ENCODE data around the gene EML6. TPM values are rescaled to one million over a fixed set of nuclear protein-coding genes. Genes with fewer than 3 reads are reported as not detected.

The EML6 gene
- total RNA-seq, 1 experiment from 2014 or later, result 5.2 TPM

DNA sequence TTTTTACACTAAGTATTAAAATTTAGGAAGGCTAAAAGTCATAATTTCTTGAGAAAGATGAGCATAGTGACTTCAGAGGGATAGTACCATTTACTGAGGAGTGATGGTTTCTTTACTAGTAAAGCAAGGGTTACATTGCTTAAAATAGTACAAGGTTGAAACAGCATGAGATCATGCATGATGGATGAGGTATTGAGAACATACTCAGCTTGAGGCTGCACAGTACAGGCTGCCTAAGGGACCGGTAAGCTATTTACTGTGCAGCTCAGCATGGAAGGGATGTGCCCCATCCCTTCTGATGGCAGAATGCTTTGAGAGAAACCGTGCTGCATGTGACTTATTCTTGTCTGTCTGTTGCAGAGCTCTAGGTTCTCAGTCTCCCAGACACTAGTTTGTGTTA, 122.1 kb downstream of the EML6 start:
- H3K4me1 Mint-ChIP-seq (ENCODE audit: low read depth, unreplicated experiment), result no peaks in the 10 kb centered on the region
- Histone ChIP-seq H3K27me3 (replicated peaks; ENCODE audit: control insufficient read depth, insufficient read depth, low read length) (no peaks in the 10 kb centered on the region), H3K4me1 (no peaks in the 10 kb centered on the region), H3K9me3 (no peaks in the 10 kb centered on the region), H3K36me3 (ENCODE audit: control insufficient read depth, insufficient read depth, low read length) (no peaks in the 10 kb centered on the region), H3K4me3 (ENCODE audit: low read depth, low read length) (no peak overlapping the region)
- no peak overlapping the region for H3K4me3 Mint-ChIP-seq (ENCODE audit: unreplicated experiment)
- intact Hi-C loops (cut with micrococcal nuclease; ENCODE audit: unreplicated experiment), result no loop called here
- TF ChIP-seq, protein P1, sequence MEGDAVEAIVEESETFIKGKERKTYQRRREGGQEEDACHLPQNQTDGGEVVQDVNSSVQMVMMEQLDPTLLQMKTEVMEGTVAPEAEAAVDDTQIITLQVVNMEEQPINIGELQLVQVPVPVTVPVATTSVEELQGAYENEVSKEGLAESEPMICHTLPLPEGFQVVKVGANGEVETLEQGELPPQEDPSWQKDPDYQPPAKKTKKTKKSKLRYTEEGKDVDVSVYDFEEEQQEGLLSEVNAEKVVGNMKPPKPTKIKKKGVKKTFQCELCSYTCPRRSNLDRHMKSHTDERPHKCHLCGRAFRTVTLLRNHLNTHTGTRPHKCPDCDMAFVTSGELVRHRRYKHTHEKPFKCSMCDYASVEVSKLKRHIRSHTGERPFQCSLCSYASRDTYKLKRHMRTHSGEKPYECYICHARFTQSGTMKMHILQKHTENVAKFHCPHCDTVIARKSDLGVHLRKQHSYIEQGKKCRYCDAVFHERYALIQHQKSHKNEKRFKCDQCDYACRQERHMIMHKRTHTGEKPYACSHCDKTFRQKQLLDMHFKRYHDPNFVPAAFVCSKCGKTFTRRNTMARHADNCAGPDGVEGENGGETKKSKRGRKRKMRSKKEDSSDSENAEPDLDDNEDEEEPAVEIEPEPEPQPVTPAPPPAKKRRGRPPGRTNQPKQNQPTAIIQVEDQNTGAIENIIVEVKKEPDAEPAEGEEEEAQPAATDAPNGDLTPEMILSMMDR (IDR thresholded peaks at IDR 0.05; ENCODE audit: insufficient read depth in 1 of 2, low read depth in 1 of 2, low read length in 1 of 2, severe bottlenecking in 1 of 2, unreplicated experiment in 1 of 2), result no peak
- H3K9me3 Mint-ChIP-seq (ENCODE audit: unreplicated experiment), result no peaks in the 10 kb centered on the region
- no peak for DNase-seq
- no TSS peak for BruUV-seq (replicated peaks)
- no peak overlapping the region for H3K27ac Mint-ChIP-seq (ENCODE audit: unreplicated experiment)
- POLR2A ChIA-PET, result no interaction called here
- no peaks in the 10 kb centered on the region for H3K27me3 Mint-ChIP-seq (ENCODE audit: insufficient read depth, unreplicated experiment)
- H3K36me3 Mint-ChIP-seq (ENCODE audit: insufficient read depth, unreplicated experiment), result no peaks in the 10 kb centered on the region
- CTCF ChIA-PET, result no interaction called here

GRCh38 chr2:54850171-54851122, 127.0 kb downstream of the EML6 start:
- CTCF ChIA-PET, result no interaction called here

DNA sequence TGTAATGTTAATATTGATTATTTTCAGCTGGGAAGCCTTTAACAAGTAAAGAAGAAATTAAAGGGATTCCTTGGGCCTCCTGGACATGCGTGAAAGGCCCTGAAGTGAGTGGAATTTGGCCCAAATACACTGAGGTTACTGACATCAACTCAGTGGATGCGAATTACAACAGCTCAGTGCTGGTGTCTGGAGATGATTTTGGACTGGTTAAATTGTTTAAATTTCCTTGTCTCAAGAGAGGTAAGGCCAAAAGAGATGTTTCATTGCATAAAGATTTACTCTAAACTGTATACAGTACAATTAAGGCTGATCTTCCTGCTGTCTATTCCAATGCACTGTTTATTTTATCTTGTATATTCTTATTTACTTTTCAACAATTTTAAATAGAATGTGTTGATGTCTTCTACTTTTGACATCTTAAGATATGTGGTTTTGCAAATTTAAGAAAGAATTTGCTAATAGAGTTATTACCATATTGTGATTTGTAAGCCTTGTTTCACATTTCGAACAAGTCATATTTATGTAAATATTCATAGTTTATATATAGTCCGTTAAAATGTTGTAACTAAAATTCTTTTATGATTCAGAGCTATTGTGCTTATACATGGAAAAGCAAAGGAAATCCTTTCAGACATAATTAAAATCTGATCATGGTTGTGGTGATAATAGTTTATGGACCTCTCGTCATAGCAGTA, 130.3 kb downstream of the EML6 start:
- CTCF ChIA-PET, result no interaction called here
- H3K9me3 Mint-ChIP-seq (ENCODE audit: unreplicated experiment), result no peaks in the 10 kb centered on the region
- no peaks in the 10 kb centered on the region for H3K9me3 ChIP-seq
- H3K27me3 ChIP-seq (replicated peaks; ENCODE audit: control insufficient read depth, insufficient read depth, low read length), result no peaks in the 10 kb centered on the region
- no TSS peak for BruUV-seq (replicated peaks)
- no peak overlapping the region for H3K27ac Mint-ChIP-seq (ENCODE audit: unreplicated experiment)
- H3K4me1 Mint-ChIP-seq (ENCODE audit: low read depth, unreplicated experiment), result peaks cover 13% of the 10 kb centered on the region
- H3K4me1 ChIP-seq, result peaks cover 13% of the 10 kb centered on the region
- H3K36me3 Mint-ChIP-seq (ENCODE audit: insufficient read depth, unreplicated experiment), result no peaks in the 10 kb centered on the region
- H3K27me3 Mint-ChIP-seq (ENCODE audit: insufficient read depth, unreplicated experiment), result no peaks in the 10 kb centered on the region
- no peak overlapping the region for H3K4me3 ChIP-seq (ENCODE audit: low read depth, low read length)
- TF ChIP-seq, protein P1 (IDR thresholded peaks at IDR 0.05; ENCODE audit: insufficient read depth in 1 of 2, low read depth in 1 of 2, low read length in 1 of 2, severe bottlenecking in 1 of 2, unreplicated experiment in 1 of 2), result no peak
- no peak overlapping the region for H3K4me3 Mint-ChIP-seq (ENCODE audit: unreplicated experiment)
- H3K36me3 ChIP-seq (ENCODE audit: control insufficient read depth, insufficient read depth, low read length), result no peaks in the 10 kb centered on the region; the same call in 1 of the 2 replicates
- DNase-seq, result no peak
- intact Hi-C loops (cut with micrococcal nuclease; ENCODE audit: unreplicated experiment), result no loop called here
- POLR2A ChIA-PET, result no interaction called here

More at GRCh38 chr2:54850171-54851122, 127.0 kb downstream of the EML6 start:
- Mint-ChIP-seq H3K36me3 (ENCODE audit: insufficient read depth, unreplicated experiment) (no peaks in the 10 kb centered on the region), H3K4me3 (ENCODE audit: unreplicated experiment) (no peak overlapping the region), H3K27me3 (ENCODE audit: insufficient read depth, unreplicated experiment) (no peaks in the 10 kb centered on the region), H3K9me3 (ENCODE audit: unreplicated experiment) (no peaks in the 10 kb centered on the region), H3K4me1 (ENCODE audit: low read depth, unreplicated experiment) (no peaks in the 10 kb centered on the region), H3K27ac (ENCODE audit: unreplicated experiment) (no peak overlapping the region)
- BruUV-seq (replicated peaks), result no TSS peak
- Histone ChIP-seq H3K27me3 (replicated peaks; ENCODE audit: control insufficient read depth, insufficient read depth, low read length) (no peaks in the 10 kb centered on the region), H3K36me3 (ENCODE audit: control insufficient read depth, insufficient read depth, low read length) (no peaks in the 10 kb centered on the region), H3K4me3 (ENCODE audit: low read depth, low read length) (no peak overlapping the region), H3K4me1 (no peaks in the 10 kb centered on the region), H3K9me3 (no peaks in the 10 kb centered on the region)
- POLR2A ChIA-PET, result no interaction called here
- no peak for DNase-seq
- intact Hi-C loops (cut with micrococcal nuclease; ENCODE audit: unreplicated experiment), result no loop called here
- TF ChIP-seq, protein P1 (IDR thresholded peaks at IDR 0.05; ENCODE audit: insufficient read depth in 1 of 2, low read depth in 1 of 2, low read length in 1 of 2, severe bottlenecking in 1 of 2, unreplicated experiment in 1 of 2), result no peak

Measured in Caco-2 (cell line).